ENCODE measurements around the gene BRD3.
"Not testable (repeated sequence)": the region's sequence is repeated elsewhere in the genome, so short reads cannot be mapped to it uniquely, and the experiment has no call there.

The BRD3 gene

GRCh38 chr9:134067904-134068743 lies at the start of gene BRD3:
Gene BRD3, minus strand, starts transcription at chr9:134068026. Its CDS starts 14,549 bp downstream, at chr9:134053477.
- peak; percentile 57 to 82 (median 71) for DNase-seq

GRCh38 chr9:134112561-134112960 lies 44.7 kb upstream of the BRD3 start:
- DNase-seq: no peak

- DNase-seq: no peak
Measured at GRCh38 chr9:134111064-134111463, 43.2 kb upstream of the BRD3 start.

DNA sequence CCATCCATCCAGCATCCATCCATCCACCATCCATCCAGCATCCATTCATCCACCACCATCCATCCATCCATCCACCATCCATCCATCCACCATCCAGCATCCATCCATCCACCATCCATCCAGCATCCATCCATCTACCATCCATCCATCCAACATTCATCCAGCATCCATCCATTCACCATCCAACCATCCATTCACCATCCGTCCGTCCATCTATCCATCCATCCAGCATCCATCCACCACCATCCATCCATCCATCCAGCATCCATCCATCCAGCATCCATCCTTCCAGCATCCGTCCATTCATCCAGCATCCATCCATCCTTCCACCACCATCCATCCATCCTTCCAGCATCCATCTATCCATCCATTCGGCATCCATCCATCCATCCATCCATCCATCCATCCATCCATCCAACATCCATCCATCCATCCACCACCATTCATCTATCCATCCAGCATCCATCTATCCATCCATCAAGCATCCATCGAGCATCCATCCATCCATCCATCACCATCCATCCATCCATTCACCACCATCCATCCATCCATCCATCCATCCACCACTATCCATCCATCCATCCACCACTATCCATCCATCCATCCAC lies 35.7 kb upstream of the BRD3 start:
- no peak for DNase-seq

DNA sequence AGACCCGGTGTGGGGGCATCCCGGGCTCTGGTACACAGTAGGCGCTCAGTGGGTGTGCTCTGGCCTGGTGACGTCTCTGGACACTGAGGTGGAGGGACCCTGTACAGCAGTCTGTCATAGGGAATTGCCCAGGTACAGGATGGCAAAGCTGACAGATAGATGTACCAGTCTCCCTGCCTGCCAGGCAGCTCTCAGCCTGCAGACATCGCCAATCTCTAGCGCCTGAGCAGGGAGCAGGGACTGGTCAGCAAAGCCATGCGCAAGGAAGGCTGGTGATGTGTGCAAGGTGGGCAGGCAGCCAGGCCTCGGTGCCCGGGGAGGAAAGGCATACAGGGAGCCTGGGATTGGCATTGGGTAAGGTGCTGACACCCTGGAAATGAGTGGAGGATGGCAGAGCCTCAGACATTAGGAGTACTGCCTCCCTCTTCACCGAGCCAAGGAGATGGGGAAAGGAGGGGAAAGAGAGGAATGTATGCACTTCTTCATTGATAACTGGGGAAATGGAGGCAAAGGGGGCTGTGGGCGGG lies 33.9 kb upstream of the BRD3 start:
- DNase-seq: no peak

DNA sequence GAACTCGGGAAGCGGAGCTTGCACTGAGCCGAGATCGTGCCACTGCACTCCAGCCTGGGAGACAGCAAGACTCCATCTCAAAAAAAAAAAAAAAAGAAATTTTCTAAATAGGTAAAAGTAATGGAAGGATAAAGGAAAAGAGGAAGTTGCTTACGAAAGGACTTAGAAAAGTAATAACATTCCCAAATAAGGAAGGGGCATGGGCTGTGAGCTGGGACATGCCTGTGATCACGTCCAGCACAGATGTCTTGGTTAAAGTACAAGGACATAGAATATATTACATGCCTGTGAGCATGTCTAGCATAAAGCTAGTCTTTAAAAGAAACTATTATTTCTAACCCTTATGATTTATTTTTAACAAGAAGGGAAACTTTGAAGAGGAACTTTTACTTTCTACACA lies 33.3 kb upstream of the BRD3 start:
- DNase-seq: not testable (repeated sequence)

DNA sequence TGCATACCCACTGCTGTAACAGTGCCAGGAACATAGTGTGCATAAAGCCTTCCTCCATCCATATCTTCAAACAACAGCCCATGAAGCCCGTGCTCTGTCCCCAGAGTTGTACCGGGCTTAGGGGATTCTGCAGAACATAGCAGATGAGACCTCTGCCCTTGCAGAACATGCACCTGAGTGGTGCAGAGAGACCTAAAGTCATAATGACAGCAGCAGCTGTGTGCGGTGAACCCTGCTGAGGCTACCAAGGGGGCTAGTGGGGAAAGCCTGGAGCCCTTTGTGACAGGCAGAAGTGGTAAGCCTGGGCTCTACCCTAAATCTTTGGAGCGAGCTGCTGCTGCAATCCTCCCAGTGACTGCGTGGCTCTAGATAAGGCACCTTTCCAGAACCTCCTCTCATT lies 32.2 kb upstream of the BRD3 start:
- DNase-seq: no peak

DNA sequence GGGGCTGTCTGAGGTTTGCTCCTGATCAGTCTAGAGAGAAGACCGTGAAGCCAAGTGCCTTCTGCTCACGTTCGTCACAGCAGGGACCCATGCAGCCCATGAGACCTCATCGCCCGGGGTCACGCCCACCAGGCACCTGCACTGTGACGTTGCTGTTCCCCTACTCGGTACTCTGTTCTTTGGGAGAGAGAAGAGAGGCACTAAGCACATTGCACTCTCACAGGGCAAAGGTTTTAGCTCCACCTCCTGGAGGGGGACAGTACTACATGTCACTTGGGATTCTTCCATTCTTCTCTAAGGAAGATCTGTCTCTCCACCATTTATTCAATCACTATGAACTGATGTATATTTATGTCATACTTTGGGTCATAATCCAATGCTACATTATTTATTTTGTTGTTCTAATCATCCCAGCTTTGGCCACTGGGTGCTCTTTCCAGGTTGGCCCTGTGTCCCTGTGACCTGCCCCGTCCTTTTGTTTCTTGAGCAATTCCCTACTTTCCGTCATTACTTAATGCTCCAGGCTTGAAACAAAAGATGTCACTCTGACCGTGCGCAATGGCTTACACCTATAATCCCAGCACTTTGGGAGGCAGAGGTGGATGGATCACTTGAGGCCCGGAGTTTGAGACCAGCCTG lies 31.4 kb upstream of the BRD3 start:
- peak in 2 of 4 experiments; percentile 21 to 25 for DNase-seq

DNA sequence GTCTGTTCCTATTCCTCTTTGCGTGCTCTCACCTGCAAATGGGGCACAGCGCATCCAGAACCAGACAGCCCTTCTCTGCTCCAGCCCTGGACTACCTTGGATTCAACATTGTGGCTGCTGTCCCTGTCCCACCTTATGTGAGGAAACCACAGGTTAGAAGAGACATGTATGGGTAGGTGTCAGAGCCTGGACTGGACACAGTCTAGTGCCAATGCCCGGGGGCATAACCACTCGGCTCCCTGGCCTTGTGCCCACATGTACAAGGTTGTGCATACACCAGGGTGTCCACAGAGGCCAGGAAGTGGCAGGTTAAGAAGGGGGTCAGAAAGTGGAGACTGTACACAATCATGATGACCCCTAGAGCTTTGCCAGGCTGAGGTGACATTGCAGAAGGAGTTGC lies 22.1 kb upstream of the BRD3 start:
- no peak for DNase-seq

- no peak for DNase-seq
Measured at GRCh38 chr9:134088063-134088725, 20.4 kb upstream of the BRD3 start.

DNA sequence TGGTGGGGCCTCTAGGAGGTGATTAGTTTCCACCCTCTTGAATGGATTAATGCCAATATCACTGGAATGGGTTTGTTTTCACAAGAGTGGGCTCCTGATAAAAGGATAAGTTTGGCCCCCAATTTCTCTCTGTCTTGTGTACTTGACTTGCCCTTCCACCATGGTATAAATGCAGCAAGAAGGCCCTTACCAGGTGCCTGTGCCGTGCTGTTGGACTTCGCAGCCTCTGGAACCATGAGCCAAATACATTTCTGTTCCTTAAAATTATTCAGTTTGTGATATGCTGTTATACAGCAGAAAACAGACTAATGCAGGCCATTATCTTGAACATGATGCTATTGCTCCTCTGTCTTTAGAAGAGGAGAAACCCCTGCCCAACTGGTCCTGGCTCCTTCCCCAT lies 17.8 kb upstream of the BRD3 start:
- no peak for DNase-seq

- DNase-seq: no peak
Measured at GRCh38 chr9:134083451-134083850, 15.6 kb upstream of the BRD3 start.

DNA sequence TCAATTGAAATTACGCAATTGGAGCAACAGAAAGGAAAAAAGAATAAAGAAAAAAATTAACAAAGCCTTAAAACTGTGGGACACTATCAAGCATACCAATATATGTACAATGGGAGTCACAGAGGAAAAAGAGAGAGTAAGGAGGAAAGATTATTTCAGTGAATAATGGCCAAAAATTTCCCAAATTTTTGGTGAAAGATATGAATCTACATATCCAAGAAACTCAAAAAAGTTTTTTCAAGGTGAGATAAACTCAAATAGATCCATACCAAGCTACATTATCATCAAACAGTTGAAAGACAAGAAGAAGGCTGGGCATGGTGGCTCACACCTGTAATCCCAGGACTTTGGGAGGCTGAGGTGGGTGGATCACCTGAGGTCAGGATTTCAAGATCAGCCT lies 8.8 kb upstream of the BRD3 start:
- no peak for DNase-seq

DNA sequence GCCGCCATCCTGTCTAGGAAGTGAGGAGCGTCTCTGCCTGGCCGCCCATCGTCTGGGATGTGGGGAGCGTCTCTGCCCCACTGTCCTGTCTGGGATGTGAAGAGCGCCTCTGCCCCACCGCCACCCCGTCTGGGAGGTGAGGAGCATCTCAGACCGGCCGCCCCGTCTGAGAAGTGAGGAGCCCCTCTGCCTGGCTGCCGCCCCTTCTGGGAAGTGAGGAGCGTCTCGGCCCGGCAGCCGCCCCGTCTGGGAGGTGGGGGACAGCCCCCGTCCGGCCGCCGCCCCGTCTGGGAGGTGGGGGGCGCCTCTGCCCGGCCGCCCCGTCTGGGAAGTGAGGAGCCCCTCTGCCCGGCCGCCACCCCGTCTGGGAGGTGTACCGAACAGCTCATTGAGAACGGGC lies 7.9 kb upstream of the BRD3 start:
- not testable (repeated sequence) for DNase-seq

DNA sequence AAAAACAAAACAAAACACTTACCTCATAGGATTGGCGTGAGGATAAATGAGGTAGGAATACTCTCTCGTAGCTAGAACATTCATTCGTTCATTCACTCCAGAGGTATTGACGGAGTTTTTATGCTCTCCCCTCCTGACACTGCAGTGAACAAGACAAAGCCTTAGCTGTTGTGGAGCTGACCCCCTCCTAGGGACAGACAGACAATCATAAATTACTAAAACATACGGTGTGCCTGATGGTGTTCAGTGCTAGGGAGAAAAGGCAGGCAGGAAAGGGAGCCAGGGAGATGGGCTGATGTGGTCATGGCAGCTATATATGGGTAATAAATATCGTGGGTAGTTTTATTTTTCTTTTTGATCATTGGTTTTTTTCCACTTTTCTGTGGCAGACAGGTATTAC lies 5.7 kb upstream of the BRD3 start:
- no peak for DNase-seq

DNA sequence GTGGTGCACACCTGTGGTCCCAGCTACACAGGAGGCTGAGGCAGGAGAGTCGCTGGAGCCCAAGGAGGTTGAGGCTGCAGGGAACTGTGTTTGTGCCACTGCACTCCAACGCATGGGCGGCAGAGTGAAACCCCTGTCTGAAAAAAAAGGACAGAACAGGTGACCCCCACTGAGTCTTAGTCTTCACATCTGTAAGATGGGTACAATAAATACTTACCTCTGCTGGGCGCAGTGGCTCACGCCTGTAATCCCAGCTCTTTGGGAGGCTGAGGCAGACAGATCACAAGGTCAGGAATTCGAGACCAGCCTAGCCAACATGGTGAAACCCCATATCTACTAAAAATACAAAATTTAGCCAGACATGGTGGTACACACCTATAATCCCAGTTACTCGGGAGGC lies 4.9 kb upstream of the BRD3 start:
- not testable (repeated sequence) for DNase-seq

GRCh38 chr9:134071149-134071548 lies 3.3 kb upstream of the BRD3 start:
- no peak for DNase-seq

GRCh38 chr9:134069480-134070399 lies 1.9 kb upstream of the BRD3 start:
- DNase-seq: no peak

DNA sequence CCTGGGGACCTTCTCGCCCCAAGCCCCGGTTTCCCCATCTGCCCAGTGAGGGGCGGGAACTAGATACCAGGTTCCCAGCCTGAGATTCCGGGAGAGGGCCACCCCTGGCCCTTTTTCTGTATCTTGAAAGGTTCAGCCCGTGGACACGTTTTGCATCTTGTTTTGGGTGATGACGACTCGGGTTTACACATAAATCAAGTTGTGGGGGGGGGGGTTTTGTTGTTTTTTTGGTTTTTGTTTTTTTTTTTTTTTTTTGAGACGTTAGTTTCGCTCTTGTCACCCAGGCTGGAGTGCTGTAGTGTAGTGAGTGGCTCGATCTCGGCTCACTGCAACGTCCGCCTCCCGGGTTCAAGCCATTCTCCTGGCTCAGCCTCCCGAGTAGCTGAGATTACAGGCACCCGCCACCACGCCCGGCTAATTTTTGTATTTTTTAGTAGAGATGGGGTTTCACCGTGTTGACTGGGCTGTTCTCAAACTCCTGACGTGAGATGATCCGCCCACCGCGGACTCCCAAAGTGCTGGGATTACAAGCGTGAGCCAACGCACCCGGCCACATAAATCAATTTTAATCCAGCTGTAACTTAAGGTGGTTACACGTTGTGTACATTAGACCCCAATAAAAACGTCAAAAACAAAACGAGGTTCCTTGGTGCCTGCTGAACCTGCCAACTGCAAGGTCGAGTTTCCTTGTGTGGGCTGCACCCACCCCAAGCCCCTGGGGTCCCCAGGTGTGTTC lies 1.1 kb upstream of the BRD3 start:
- no peak for DNase-seq

DNA sequence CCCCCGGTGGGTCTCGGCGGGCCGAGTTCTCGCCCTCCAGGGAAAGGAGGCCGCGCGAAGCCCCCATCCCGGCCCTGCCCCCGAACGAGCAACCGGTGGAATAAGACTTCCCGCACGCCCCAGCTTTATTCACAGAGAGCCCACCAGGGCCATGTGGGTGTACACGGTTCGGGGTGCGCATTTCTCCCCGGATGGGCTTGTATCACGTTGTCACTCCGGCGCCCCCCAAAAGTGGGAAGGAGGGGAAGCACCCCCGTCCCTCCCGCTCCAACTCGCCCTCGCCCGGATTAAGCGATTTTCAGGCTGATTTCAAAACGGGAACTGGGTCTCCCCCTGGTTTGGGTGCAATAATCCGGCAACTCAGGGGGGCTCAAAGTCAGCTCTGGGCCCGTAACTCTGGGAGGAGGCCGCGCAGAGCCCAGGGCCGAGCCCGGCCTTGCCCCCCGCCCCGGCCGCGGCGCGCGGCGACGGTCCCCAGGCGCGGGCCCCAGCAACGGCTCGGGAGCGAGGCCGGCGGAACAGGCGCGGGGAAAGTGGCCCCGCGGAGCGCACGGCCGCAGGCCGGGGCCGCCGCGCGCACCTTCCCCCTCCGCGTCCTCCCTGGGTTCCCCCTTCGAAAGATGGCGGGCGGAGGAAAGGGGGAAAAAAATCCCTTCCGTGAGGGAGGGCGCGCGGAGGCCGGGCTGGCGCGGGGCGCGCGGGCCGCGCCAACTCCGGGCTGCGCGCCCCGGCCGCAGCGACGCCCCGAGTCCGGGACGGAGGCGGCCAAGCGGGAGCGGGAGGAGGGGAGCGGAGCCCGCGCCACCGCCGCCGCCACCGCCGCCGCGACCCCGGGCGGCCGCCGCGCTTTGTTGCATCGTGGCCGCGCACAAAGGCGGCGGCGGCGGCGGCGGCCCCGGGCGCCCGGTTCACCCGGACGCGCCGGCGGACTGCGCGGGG lies 644 bp downstream of the BRD3 start:
- peak in 1 of 4 experiments; percentile 40 for DNase-seq
